ENCODE measurements around the gene KLC1. TPM values are rescaled to one million over a fixed set of nuclear protein-coding genes. Genes with fewer than 3 reads are reported as not detected.
"Not testable (repeated sequence)": the region's sequence is repeated elsewhere in the genome, so short reads cannot be mapped to it uniquely, and the experiment has no call there.

The KLC1 gene
- total RNA-seq, 2 experiments from 2014 or later: 152 to 160 TPM

- peaks cover 10% of the 10 kb centered on the region for H3K4me1 Mint-ChIP-seq
- no peak for DNase-seq
- CTCF ChIA-PET: no interaction called here
- POLR2A ChIA-PET: interaction anchor here (0.7 kb wide), 1 partner anchor 12 kb away, joined by 3 read pairs; no protein-coding TSS in a partner anchor
- no peaks in the 10 kb centered on the region for H3K27me3 Mint-ChIP-seq
- peaks cover 31% of the 10 kb centered on the region for H3K36me3 Mint-ChIP-seq (ENCODE audit: low read depth)
- H3K4me3 Mint-ChIP-seq: no peak overlapping the region
- H3K27ac Mint-ChIP-seq: no peak overlapping the region
- H3K9me3 Mint-ChIP-seq: no peaks in the 10 kb centered on the region
Observed at GRCh38 chr14:103652806-103653205, 23.8 kb downstream of the KLC1 start.

- CTCF ChIA-PET, H3K27me3 Mint-ChIP-seq, DNase-seq, H3K4me1 Mint-ChIP-seq, H3K4me3 Mint-ChIP-seq, H3K9me3 Mint-ChIP-seq, H3K27ac Mint-ChIP-seq: not testable (repeated sequence)
- H3K36me3 Mint-ChIP-seq (ENCODE audit: low read depth): peaks cover 34% of the 10 kb centered on the region
- POLR2A ChIA-PET: interaction anchor here (0.7 kb wide), 1 partner anchor 12 kb away, joined by 3 read pairs; no protein-coding TSS in a partner anchor
Observed at GRCh38 chr14:103653336-103653735, 24.3 kb downstream of the KLC1 start.

GRCh38 chr14:103653805-103654204 is 24.8 kb downstream of the KLC1 start:
- no peak overlapping the region for H3K27ac Mint-ChIP-seq
- DNase-seq: no peak
- POLR2A ChIA-PET: interaction anchor here (0.7 kb wide), 1 partner anchor 11 kb away, joined by 3 read pairs; no protein-coding TSS in a partner anchor
- peaks cover 34% of the 10 kb centered on the region for H3K36me3 Mint-ChIP-seq (ENCODE audit: low read depth)
- no peaks in the 10 kb centered on the region for H3K27me3 Mint-ChIP-seq
- H3K4me3 Mint-ChIP-seq: no peak overlapping the region
- no peaks in the 10 kb centered on the region for H3K9me3 Mint-ChIP-seq
- H3K4me1 Mint-ChIP-seq: peaks cover 10% of the 10 kb centered on the region
- CTCF ChIA-PET: no interaction called here

GRCh38 chr14:103654619-103655018 is 25.6 kb downstream of the KLC1 start:
- CTCF ChIA-PET: no interaction called here
- no peak for DNase-seq

GRCh38 chr14:103656031-103656755 is 27.2 kb downstream of the KLC1 start:
- DNase-seq: no peak
- Mint-ChIP-seq H3K27ac (no peak overlapping the region), H3K4me3 (no peak overlapping the region), H3K9me3 (no peaks in the 10 kb centered on the region), H3K27me3 (no peaks in the 10 kb centered on the region), H3K4me1 (peaks cover 10% of the 10 kb centered on the region), H3K36me3 (ENCODE audit: low read depth) (peaks cover 48% of the 10 kb centered on the region)
- CTCF ChIA-PET: interaction anchor here (0.6 kb wide), 1 partner anchor 30 kb away, joined by 3 read pairs; no protein-coding TSS in a partner anchor
- POLR2A ChIA-PET: no interaction called here

More at GRCh38 chr14:103654619-103655018, 25.6 kb downstream of the KLC1 start:
- H3K27me3 Mint-ChIP-seq: no peaks in the 10 kb centered on the region
- H3K4me1 Mint-ChIP-seq: peaks cover 10% of the 10 kb centered on the region
- no peaks in the 10 kb centered on the region for H3K9me3 Mint-ChIP-seq
- no peak overlapping the region for H3K27ac Mint-ChIP-seq
- H3K4me3 Mint-ChIP-seq: no peak overlapping the region
- POLR2A ChIA-PET: no interaction called here
- H3K36me3 Mint-ChIP-seq (ENCODE audit: low read depth): peaks cover 40% of the 10 kb centered on the region

GRCh38 chr14:103656756-103657133 is 27.7 kb downstream of the KLC1 start:
- Mint-ChIP-seq H3K4me3 (no peak overlapping the region), H3K9me3 (no peaks in the 10 kb centered on the region), H3K27ac (no peak overlapping the region), H3K4me1 (peaks cover 10% of the 10 kb centered on the region), H3K36me3 (ENCODE audit: low read depth) (peaks cover 52% of the 10 kb centered on the region), H3K27me3 (no peaks in the 10 kb centered on the region)
- ChIA-PET POLR2A (interaction anchor here (1.2 kb wide), 1 partner anchor 24 kb away, joined by 3 read pairs; no protein-coding TSS in a partner anchor), CTCF (interaction anchor here (0.6 kb wide), 1 partner anchor 31 kb away, joined by 3 read pairs; no protein-coding TSS in a partner anchor)
- DNase-seq: no peak

- no peak for DNase-seq
- H3K4me1 Mint-ChIP-seq: peaks cover 10% of the 10 kb centered on the region
- no peak overlapping the region for H3K4me3 Mint-ChIP-seq
- no peaks in the 10 kb centered on the region for H3K27me3 Mint-ChIP-seq
- no peaks in the 10 kb centered on the region for H3K9me3 Mint-ChIP-seq
- POLR2A ChIA-PET: interaction anchor here (1.2 kb wide), 1 partner anchor 23 kb away, joined by 3 read pairs; no protein-coding TSS in a partner anchor
- CTCF ChIA-PET: no interaction called here
- H3K27ac Mint-ChIP-seq: no peak overlapping the region
- peaks cover 57% of the 10 kb centered on the region for H3K36me3 Mint-ChIP-seq (ENCODE audit: low read depth)
Observed at GRCh38 chr14:103657471-103657870, 28.5 kb downstream of the KLC1 start.

GRCh38 chr14:103659631-103660030 is 30.6 kb downstream of the KLC1 start:
- Mint-ChIP-seq H3K9me3 (no peaks in the 10 kb centered on the region), H3K4me1 (peaks cover 8% of the 10 kb centered on the region), H3K27me3 (no peaks in the 10 kb centered on the region), H3K36me3 (ENCODE audit: low read depth) (peaks cover 59% of the 10 kb centered on the region), H3K27ac (no peak overlapping the region), H3K4me3 (no peak overlapping the region)
- POLR2A ChIA-PET: no interaction called here
- CTCF ChIA-PET: interaction anchor here (0.6 kb wide), 1 partner anchor 120 kb away, joined by 3 read pairs; no protein-coding TSS in a partner anchor
- DNase-seq: no peak

GRCh38 chr14:103662029-103662428 is 33.0 kb downstream of the KLC1 start:
- H3K4me1 Mint-ChIP-seq: peaks cover 1% of the 10 kb centered on the region
- POLR2A ChIA-PET: no interaction called here
- H3K36me3 Mint-ChIP-seq (ENCODE audit: low read depth): peaks cover 52% of the 10 kb centered on the region
- no peak for DNase-seq
- no peaks in the 10 kb centered on the region for H3K9me3 Mint-ChIP-seq
- no peak overlapping the region for H3K27ac Mint-ChIP-seq
- H3K4me3 Mint-ChIP-seq: no peak overlapping the region
- CTCF ChIA-PET: no interaction called here
- no peaks in the 10 kb centered on the region for H3K27me3 Mint-ChIP-seq

GRCh38 chr14:103662591-103662990 is 33.6 kb downstream of the KLC1 start:
- H3K9me3 Mint-ChIP-seq: no peaks in the 10 kb centered on the region
- no peak overlapping the region for H3K4me3 Mint-ChIP-seq
- H3K4me1 Mint-ChIP-seq: peaks cover 1% of the 10 kb centered on the region
- H3K36me3 Mint-ChIP-seq (ENCODE audit: low read depth): peaks cover 50% of the 10 kb centered on the region
- DNase-seq: no peak
- H3K27ac Mint-ChIP-seq: no peak overlapping the region
- CTCF ChIA-PET: no interaction called here
- no peaks in the 10 kb centered on the region for H3K27me3 Mint-ChIP-seq
- POLR2A ChIA-PET: no interaction called here

- Mint-ChIP-seq H3K9me3 (no peaks in the 10 kb centered on the region), H3K4me1 (peaks cover 1% of the 10 kb centered on the region), H3K4me3 (no peak overlapping the region), H3K27ac (no peak overlapping the region), H3K36me3 (ENCODE audit: low read depth) (peaks cover 49% of the 10 kb centered on the region), H3K27me3 (no peaks in the 10 kb centered on the region)
- POLR2A ChIA-PET: no interaction called here
- DNase-seq: no peak
- CTCF ChIA-PET: no interaction called here
Observed at GRCh38 chr14:103663506-103663905, 34.5 kb downstream of the KLC1 start.

GRCh38 chr14:103667671-103668070 is 38.7 kb downstream of the KLC1 start:
- H3K27me3 Mint-ChIP-seq: no peaks in the 10 kb centered on the region
- CTCF ChIA-PET: no interaction called here
- peaks cover 60% of the 10 kb centered on the region for H3K36me3 Mint-ChIP-seq (ENCODE audit: low read depth)
- POLR2A ChIA-PET: interaction anchor here (0.6 kb wide), 1 partner anchor 18 kb away, joined by 3 read pairs; no protein-coding TSS in a partner anchor
- DNase-seq: no peak
- no peak overlapping the region for H3K27ac Mint-ChIP-seq
- H3K4me3 Mint-ChIP-seq: no peak overlapping the region
- H3K4me1 Mint-ChIP-seq: peaks cover 1% of the 10 kb centered on the region
- H3K9me3 Mint-ChIP-seq: no peaks in the 10 kb centered on the region

GRCh38 chr14:103668117-103668516 is 39.1 kb downstream of the KLC1 start:
- H3K27ac Mint-ChIP-seq: no peak overlapping the region
- ChIA-PET POLR2A (interaction anchor here (0.6 kb wide), 1 partner anchor 17 kb away, joined by 3 read pairs; no protein-coding TSS in a partner anchor), CTCF (no interaction called here)
- H3K27me3 Mint-ChIP-seq: no peaks in the 10 kb centered on the region
- H3K9me3 Mint-ChIP-seq: no peaks in the 10 kb centered on the region
- no peak overlapping the region for H3K4me3 Mint-ChIP-seq
- peaks cover 63% of the 10 kb centered on the region for H3K36me3 Mint-ChIP-seq (ENCODE audit: low read depth)
- no peak for DNase-seq
- peaks cover 1% of the 10 kb centered on the region for H3K4me1 Mint-ChIP-seq

GRCh38 chr14:103669370-103669769 is 40.4 kb downstream of the KLC1 start:
- DNase-seq: no peak
- H3K27me3 Mint-ChIP-seq: no peaks in the 10 kb centered on the region

More at GRCh38 chr14:103669370-103669769, 40.4 kb downstream of the KLC1 start:
- no peak overlapping the region for H3K27ac Mint-ChIP-seq
- H3K36me3 Mint-ChIP-seq (ENCODE audit: low read depth): peaks cover 59% of the 10 kb centered on the region
- ChIA-PET CTCF (no interaction called here), POLR2A (no interaction called here)
- H3K4me1 Mint-ChIP-seq: peaks cover 1% of the 10 kb centered on the region
- no peaks in the 10 kb centered on the region for H3K9me3 Mint-ChIP-seq
- no peak overlapping the region for H3K4me3 Mint-ChIP-seq
